Stomach (tissue), 9 donors: ENCODE measurements around the gene CBX2. TPM values are rescaled to one million over a fixed set of nuclear protein-coding genes. Genes with fewer than 3 reads are reported as not detected.

Experiments used
- DNase-seq, 2 donors: peaks; one replicate each; pipeline versions ENCODE4 v3.0.0 to v3.0.0-alpha.2; 2013 to 2019
- H3K27ac ChIP-seq, 5 donors: fragments of 200-600 bp in 4 of 5; sonication (generic) in 4 of 5; one replicate each; pipeline ENCODE4 v1.5.1; 2013 to 2019; ENCODE audit warnings: mild to moderate bottlenecking in 1 of 5, moderate library complexity in 1 of 5
- H3K27me3 ChIP-seq, 3 donors: fragments of 200-600 bp; sonication (generic); one replicate each; pipeline ENCODE4 v1.5.1; 2017 to 2019; ENCODE audit warnings: mixed run types in 1 of 3
- H3K36me3 ChIP-seq, 4 donors: fragments of 200-600 bp; sonication (generic); 1 replicate in 3 of 4; 2 replicates in 1 of 4; pipeline ENCODE4 v1.5.1; 2016 to 2019
- H3K4me1 ChIP-seq, 4 donors: fragments of 200-600 bp; sonication (generic); one replicate each; pipeline ENCODE4 v1.5.1; 2016 to 2019
- H3K4me3 ChIP-seq, 4 donors: fragments of 200-600 bp; sonication (generic) in 3 of 4; one replicate each; pipeline ENCODE4 v1.5.1; 2016 to 2019; ENCODE audit warnings: mild to moderate bottlenecking in 1 of 4
- H3K9me3 ChIP-seq, 4 donors: fragments of 200-600 bp; sonication (generic); one replicate each; pipeline ENCODE4 v1.5.1; 2016 to 2019
- CTCF ChIP-seq, 7 experiments: fragments of 450-650 bp in 4 of 7; fragments of 200-600 bp in 3 of 7; sonication (generic) in 3 of 7; IDR thresholded peaks; one replicate each; pipeline ENCODE4 v1.5.1; 2016 to 2019; ENCODE audit warnings: antibody characterized with exemption in 7 of 7, control low read depth in 2 of 7, mild to moderate bottlenecking in 1 of 7
- EP300 ChIP-seq: sonication (generic); formaldehyde crosslinking; IDR thresholded peaks from one replicate; pipeline ENCODE4 v1.6.1; 2017; ENCODE audit warnings: antibody characterized with exemption
- POLR2A ChIP-seq, 4 donors: fragments of 450-650 bp; IDR thresholded peaks; one replicate each; pipeline ENCODE4 v1.6.1; 2016; ENCODE audit warnings: antibody characterized with exemption in 4 of 4, control low read depth in 2 of 4, mild to moderate bottlenecking in 1 of 4, moderate library complexity in 1 of 4
- POLR2AphosphoS5 ChIP-seq, 3 donors: sonication (generic); formaldehyde crosslinking; IDR thresholded peaks; one replicate each; pipeline ENCODE4 v1.6.1; 2016; ENCODE audit warnings: antibody characterized with exemption in 3 of 3
- WGBS, 5 donors: extraction: QIAGEN DNeasy Blood & Tissue Kit in 3 of 5; methylation state at CpG; one replicate each; pipeline versions ENCODE4 v1.1.5 to v1.1.7; 2013 to 2018; 5-methylcytosine and 5-hydroxymethylcytosine counted together
- intact Hi-C: fragments of 100-400 bp; cut with DNase I; formaldehyde crosslinking; loops from one replicate; pipeline ENCODE4 v1.15.1; 2023; ENCODE audit warnings: low total_unique reads
- polyA plus RNA-seq, 3 donors: library from polyadenylated mRNA; stranded (reverse); fragments of 200-250 nt; gene quantifications; one replicate each; pipeline ENCODE4 v1.2.3, GENCODE V29; 2013
- total RNA-seq, 5 donors: library from RNA; depleted of rRNA; stranded (reverse); fragments of >200 nt; gene quantifications; one replicate each; pipeline versions ENCODE4 v1.1.0 to v1.2.3, GENCODE V29; 2014 to 2016
- donor health status: healthy with polysubstance abuse.
- donor health status: Bipolar disorder and iron deficiency.
- donor health status: healthy.

Gene CBX2
- total and polyA plus RNA-seq, 8 donors, result under 0.01 to 1.3 (median 1.0) TPM; not detected in 3

- H3K36me3 ChIP-seq, result peaks cover 0 to 9% (median 6%) of the 10 kb centered on the region in 4 donors
- H3K27ac ChIP-seq, result peak overlapping the region in 1 of 5 donors; percentile 71
- H3K27me3 ChIP-seq, result peaks cover 34 to 81% (median 51%) of the 10 kb centered on the region in 3 donors
- DNase-seq, result no peak
- intact Hi-C loops, result no loop called here
- H3K9me3 ChIP-seq, result no peaks in the 10 kb centered on the region
- peaks cover 31 to 62% (median 49%) of the 10 kb centered on the region in 4 donors for H3K4me1 ChIP-seq
- WGBS, 5 donors, result 17 to 25% (median 22%) methylated on average over 22 of the region's 22 CpGs
- TF ChIP-seq POLR2A (IDR thresholded peaks at IDR 0.05), result no peak
- TF ChIP-seq POLR2AphosphoS5 (IDR thresholded peaks at IDR 0.05), result no peak
- TF ChIP-seq EP300, result no peak
- no peak for TF ChIP-seq CTCF (IDR thresholded peaks at IDR 0.05)
- peak overlapping the region in 3 of 4 donors; percentile 20 to 27 (median 22) for H3K4me3 ChIP-seq
Observed at GRCh38 chr17:79792341-79792871, 14.5 kb downstream of the CBX2 start.

GRCh38 chr17:79792984-79793923 is 15.3 kb downstream of the CBX2 start:
- H3K36me3 ChIP-seq, result peaks cover 0 to 9% (median 6%) of the 10 kb centered on the region in 4 donors
- TF ChIP-seq EP300, result no peak
- no peak for TF ChIP-seq POLR2A (IDR thresholded peaks at IDR 0.05)
- no peak for TF ChIP-seq POLR2AphosphoS5 (IDR thresholded peaks at IDR 0.05)
- no peak for TF ChIP-seq CTCF (IDR thresholded peaks at IDR 0.05)
- peaks cover 38 to 81% (median 59%) of the 10 kb centered on the region in 3 donors for H3K27me3 ChIP-seq
- DNase-seq, result peak in 1 of 2 donors; percentile 77
- H3K9me3 ChIP-seq, result no peaks in the 10 kb centered on the region
- intact Hi-C loops, result no loop called here
- peak overlapping the region; percentile 18 to 27 (median 21) for H3K4me3 ChIP-seq
- H3K27ac ChIP-seq, result peak overlapping the region in 3 of 5 donors; percentile 26 to 71 (median 47)
- 41 to 59% (median 52%) methylated on average over 41 to 63 of the region's 63 CpGs for WGBS, 5 donors
- H3K4me1 ChIP-seq, result peaks cover 37 to 70% (median 58%) of the 10 kb centered on the region in 4 donors

GRCh38 chr17:79793924-79794304 is 16.0 kb downstream of the CBX2 start:
- peaks cover 44 to 77% (median 65%) of the 10 kb centered on the region in 4 donors for H3K4me1 ChIP-seq
- WGBS, 5 donors, result 73 to 88% (median 82%) methylated on average over 3 of the region's 3 CpGs
- intact Hi-C loops, result no loop called here

More at GRCh38 chr17:79793924-79794304, 16.0 kb downstream of the CBX2 start:
- TF ChIP-seq POLR2A (IDR thresholded peaks at IDR 0.05) (no peak), POLR2AphosphoS5 (IDR thresholded peaks at IDR 0.05) (no peak), EP300 (no peak), CTCF (IDR thresholded peaks at IDR 0.05) (no peak)
- H3K27me3 ChIP-seq, result peaks cover 45 to 81% (median 64%) of the 10 kb centered on the region in 3 donors
- no peaks in the 10 kb centered on the region for H3K9me3 ChIP-seq
- H3K4me3 ChIP-seq, result no peak overlapping the region
- peak overlapping the region in 1 of 5 donors; percentile 71 for H3K27ac ChIP-seq
- peak in 1 of 2 donors; percentile 69 for DNase-seq
- H3K36me3 ChIP-seq, result peaks cover 0 to 9% (median 6%) of the 10 kb centered on the region in 4 donors
